ENCODE results near the gene KRT3.

DNA sequence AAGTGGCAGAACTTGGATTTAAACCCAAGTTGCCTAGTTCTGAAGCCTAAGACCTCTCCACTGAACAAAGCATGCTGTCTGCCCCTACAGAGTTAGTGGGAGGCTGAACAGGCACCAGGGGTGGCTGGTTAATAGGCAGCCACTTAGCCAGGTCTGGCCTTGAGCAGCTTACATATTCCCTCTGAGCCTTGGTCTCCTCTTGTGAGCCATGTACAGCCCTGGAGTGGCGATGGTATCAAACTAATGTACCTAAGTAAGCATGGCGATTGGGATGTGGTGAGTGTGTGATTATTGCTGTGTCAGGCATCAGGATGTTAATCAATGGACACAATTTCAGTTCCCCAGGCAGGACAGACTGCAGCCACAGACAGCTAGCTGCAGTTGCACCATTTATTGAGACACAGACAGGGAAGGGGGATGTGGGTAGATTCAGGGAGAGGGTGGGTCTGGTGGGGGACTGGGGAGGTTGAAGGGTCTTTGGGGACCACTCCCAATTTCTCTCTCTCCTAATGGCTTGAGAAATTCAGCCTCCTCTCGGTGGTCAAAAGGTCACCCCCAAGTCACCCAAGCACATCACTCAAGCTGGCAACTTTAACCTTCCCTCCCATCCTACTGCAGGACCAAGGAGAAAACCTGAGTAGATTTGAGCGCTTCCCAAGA lies 25.3 kb upstream of the KRT3 start:
- TF ChIP-seq, protein P1, sequence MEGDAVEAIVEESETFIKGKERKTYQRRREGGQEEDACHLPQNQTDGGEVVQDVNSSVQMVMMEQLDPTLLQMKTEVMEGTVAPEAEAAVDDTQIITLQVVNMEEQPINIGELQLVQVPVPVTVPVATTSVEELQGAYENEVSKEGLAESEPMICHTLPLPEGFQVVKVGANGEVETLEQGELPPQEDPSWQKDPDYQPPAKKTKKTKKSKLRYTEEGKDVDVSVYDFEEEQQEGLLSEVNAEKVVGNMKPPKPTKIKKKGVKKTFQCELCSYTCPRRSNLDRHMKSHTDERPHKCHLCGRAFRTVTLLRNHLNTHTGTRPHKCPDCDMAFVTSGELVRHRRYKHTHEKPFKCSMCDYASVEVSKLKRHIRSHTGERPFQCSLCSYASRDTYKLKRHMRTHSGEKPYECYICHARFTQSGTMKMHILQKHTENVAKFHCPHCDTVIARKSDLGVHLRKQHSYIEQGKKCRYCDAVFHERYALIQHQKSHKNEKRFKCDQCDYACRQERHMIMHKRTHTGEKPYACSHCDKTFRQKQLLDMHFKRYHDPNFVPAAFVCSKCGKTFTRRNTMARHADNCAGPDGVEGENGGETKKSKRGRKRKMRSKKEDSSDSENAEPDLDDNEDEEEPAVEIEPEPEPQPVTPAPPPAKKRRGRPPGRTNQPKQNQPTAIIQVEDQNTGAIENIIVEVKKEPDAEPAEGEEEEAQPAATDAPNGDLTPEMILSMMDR (IDR thresholded peaks at IDR 0.05; ENCODE audit: insufficient read depth, low read depth, low read length): no peak
- TF ChIP-seq EZH2 (IDR thresholded peaks at IDR 0.05; ENCODE audit: insufficient read depth, low read length): no peak

Data from astrocyte (in vitro differentiated cells and primary cell).